ENCODE measurements around the gene MAN1A2. TPM values are rescaled to one million over a fixed set of nuclear protein-coding genes. Genes with fewer than 3 reads are reported as not detected.
"Not testable (repeated sequence)": the region's sequence is repeated elsewhere in the genome, so short reads cannot be mapped to it uniquely, and the experiment has no call there.

Gene MAN1A2
- total RNA-seq, 1 experiment from 2014 or later: 21.0 TPM

- Histone ChIP-seq H3K4me3 (ENCODE audit: low read depth, low read length) (no peak overlapping the region), H3K27me3 (replicated peaks; ENCODE audit: control insufficient read depth, insufficient read depth, low read length) (no peaks in the 10 kb centered on the region), H3K4me1 (no peaks in the 10 kb centered on the region), H3K36me3 (ENCODE audit: control insufficient read depth, insufficient read depth, low read length) (no peaks in the 10 kb centered on the region), H3K9me3 (no peaks in the 10 kb centered on the region)
- peaks cover 13% of the 10 kb centered on the region for H3K36me3 Mint-ChIP-seq (ENCODE audit: insufficient read depth, unreplicated experiment)
- no peak overlapping the region for H3K4me3 Mint-ChIP-seq (ENCODE audit: unreplicated experiment)
- no peaks in the 10 kb centered on the region for H3K4me1 Mint-ChIP-seq (ENCODE audit: low read depth, unreplicated experiment)
- ChIA-PET CTCF (no interaction called here), POLR2A (no interaction called here)
- intact Hi-C loops (cut with micrococcal nuclease; ENCODE audit: unreplicated experiment): no loop called here
- no peak for DNase-seq
- H3K27ac Mint-ChIP-seq (ENCODE audit: unreplicated experiment): no peak overlapping the region
- TF ChIP-seq CTCF (IDR thresholded peaks at IDR 0.05; ENCODE audit: insufficient read depth in 1 of 2, low read depth in 1 of 2, low read length in 1 of 2, severe bottlenecking in 1 of 2, unreplicated experiment in 1 of 2): no peak
- no TSS peak for BruUV-seq (replicated peaks)
- peaks cover 18% of the 10 kb centered on the region for H3K9me3 Mint-ChIP-seq (ENCODE audit: unreplicated experiment)
- H3K27me3 Mint-ChIP-seq (ENCODE audit: insufficient read depth, unreplicated experiment): no peaks in the 10 kb centered on the region
These were observed 80.4 kb downstream of the MAN1A2 start for GRCh38 chr1:117447661-117448060.

- POLR2A ChIA-PET: no interaction called here
- no peak overlapping the region for H3K27ac Mint-ChIP-seq (ENCODE audit: unreplicated experiment)
- TF ChIP-seq CTCF (IDR thresholded peaks at IDR 0.05; ENCODE audit: insufficient read depth in 1 of 2, low read depth in 1 of 2, low read length in 1 of 2, severe bottlenecking in 1 of 2, unreplicated experiment in 1 of 2): no peak
- H3K9me3 Mint-ChIP-seq (ENCODE audit: unreplicated experiment): peaks cover 10% of the 10 kb centered on the region
- no peaks in the 10 kb centered on the region for H3K4me1 Mint-ChIP-seq (ENCODE audit: low read depth, unreplicated experiment)
- intact Hi-C loops (cut with micrococcal nuclease; ENCODE audit: unreplicated experiment): no loop called here
- Histone ChIP-seq H3K4me3 (ENCODE audit: low read depth, low read length) (no peak overlapping the region), H3K36me3 (ENCODE audit: control insufficient read depth, insufficient read depth, low read length) (no peaks in the 10 kb centered on the region), H3K27me3 (replicated peaks; ENCODE audit: control insufficient read depth, insufficient read depth, low read length) (no peaks in the 10 kb centered on the region), H3K9me3 (no peaks in the 10 kb centered on the region), H3K4me1 (no peaks in the 10 kb centered on the region)
- H3K27me3 Mint-ChIP-seq (ENCODE audit: insufficient read depth, unreplicated experiment): no peaks in the 10 kb centered on the region
- CTCF ChIA-PET: no interaction called here
- DNase-seq: no peak
- H3K36me3 Mint-ChIP-seq (ENCODE audit: insufficient read depth, unreplicated experiment): peaks cover 13% of the 10 kb centered on the region
- BruUV-seq (replicated peaks): no TSS peak
- no peak overlapping the region for H3K4me3 Mint-ChIP-seq (ENCODE audit: unreplicated experiment)
These were observed 85.0 kb downstream of the MAN1A2 start for GRCh38 chr1:117452216-117452615.

GRCh38 chr1:117453958-117454357, 86.7 kb downstream of the MAN1A2 start:
- H3K27me3 ChIP-seq (replicated peaks; ENCODE audit: control insufficient read depth, insufficient read depth, low read length): no peaks in the 10 kb centered on the region
- ChIA-PET CTCF (no interaction called here), POLR2A (no interaction called here)
- no peaks in the 10 kb centered on the region for H3K27me3 Mint-ChIP-seq (ENCODE audit: insufficient read depth, unreplicated experiment)
- intact Hi-C loops (cut with micrococcal nuclease; ENCODE audit: unreplicated experiment): no loop called here
- no TSS peak for BruUV-seq (replicated peaks)
- H3K27ac Mint-ChIP-seq (ENCODE audit: unreplicated experiment): no peak overlapping the region
- no peak overlapping the region for H3K4me3 Mint-ChIP-seq (ENCODE audit: unreplicated experiment)
- no peaks in the 10 kb centered on the region for H3K4me1 ChIP-seq
- H3K36me3 ChIP-seq (ENCODE audit: control insufficient read depth, insufficient read depth, low read length): no peaks in the 10 kb centered on the region
- H3K4me3 ChIP-seq (ENCODE audit: low read depth, low read length): no peak overlapping the region
- no peaks in the 10 kb centered on the region for H3K4me1 Mint-ChIP-seq (ENCODE audit: low read depth, unreplicated experiment)
- H3K36me3 Mint-ChIP-seq (ENCODE audit: insufficient read depth, unreplicated experiment): peaks cover 8% of the 10 kb centered on the region
- no peaks in the 10 kb centered on the region for H3K9me3 ChIP-seq
- DNase-seq: no peak
- peaks cover 10% of the 10 kb centered on the region for H3K9me3 Mint-ChIP-seq (ENCODE audit: unreplicated experiment)
- TF ChIP-seq CTCF (IDR thresholded peaks at IDR 0.05; ENCODE audit: insufficient read depth in 1 of 2, low read depth in 1 of 2, low read length in 1 of 2, severe bottlenecking in 1 of 2, unreplicated experiment in 1 of 2): no peak

DNA sequence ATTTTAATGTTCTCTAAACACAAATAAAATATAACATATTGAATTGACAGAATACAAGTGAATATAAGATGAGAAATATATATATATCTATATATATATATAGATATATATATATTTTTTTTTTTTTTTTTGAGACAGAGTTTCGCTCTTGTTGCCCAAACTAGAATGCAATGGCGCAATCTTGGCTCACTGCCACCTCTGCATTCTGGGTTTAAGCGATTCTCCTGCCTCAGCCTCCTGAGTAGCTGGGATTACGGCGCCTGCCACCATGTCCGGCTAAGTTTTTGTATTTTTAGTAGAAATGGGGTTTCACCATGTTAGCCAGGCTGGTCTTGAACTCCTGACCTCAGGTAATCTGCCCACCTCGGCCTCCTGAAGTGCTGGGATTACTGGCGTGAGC, 91.2 kb downstream of the MAN1A2 start:
- H3K4me1 ChIP-seq; H3K36me3 Mint-ChIP-seq (ENCODE audit: insufficient read depth, unreplicated experiment); H3K27ac Mint-ChIP-seq (ENCODE audit: unreplicated experiment); H3K4me3 ChIP-seq (ENCODE audit: low read depth, low read length); H3K27me3 Mint-ChIP-seq (ENCODE audit: insufficient read depth, unreplicated experiment); H3K27me3 ChIP-seq (replicated peaks; ENCODE audit: control insufficient read depth, insufficient read depth, low read length); H3K4me1 Mint-ChIP-seq (ENCODE audit: low read depth, unreplicated experiment); BruUV-seq (replicated peaks); DNase-seq; intact Hi-C loops (cut with micrococcal nuclease; ENCODE audit: unreplicated experiment); CTCF ChIA-PET; H3K9me3 ChIP-seq; H3K9me3 Mint-ChIP-seq (ENCODE audit: unreplicated experiment); POLR2A ChIA-PET; H3K4me3 Mint-ChIP-seq (ENCODE audit: unreplicated experiment); H3K36me3 ChIP-seq (ENCODE audit: control insufficient read depth, insufficient read depth, low read length): not testable (repeated sequence)

Data from Caco-2 (cell line).